ENCODE data around the gene JDP2.

JDP2 gene

DNA sequence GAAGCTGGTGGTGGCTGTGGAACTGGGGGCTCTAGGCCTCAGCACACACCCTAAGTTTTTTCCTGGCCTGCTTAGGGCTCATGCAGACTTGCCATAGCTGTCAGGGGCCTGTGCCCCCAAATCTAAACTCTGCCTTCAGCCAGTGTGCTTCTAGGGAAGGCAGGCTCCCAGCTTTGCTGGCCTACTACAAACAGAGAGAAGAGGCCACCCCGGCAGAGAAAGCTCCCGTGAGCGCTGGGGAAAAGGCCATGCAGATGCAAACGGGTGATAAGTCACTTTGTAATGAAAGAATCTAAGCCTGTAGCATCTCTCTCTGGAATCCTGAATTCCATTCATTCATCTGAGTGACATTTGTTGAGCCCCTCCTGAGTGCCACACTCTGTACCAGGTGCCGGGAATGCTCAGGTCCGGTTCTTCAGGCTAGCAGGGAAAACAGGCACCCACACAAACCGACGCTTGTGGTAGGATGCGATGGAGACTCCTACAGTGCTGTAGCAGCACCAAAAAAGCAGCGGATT, 29.9 kb downstream of the JDP2 start:
- no peak for DNase-seq

GRCh38 chr14:75458305-75458704, 30.5 kb downstream of the JDP2 start:
- no peak for DNase-seq

- no peak for DNase-seq
Measured at GRCh38 chr14:75459099-75459741, 31.4 kb downstream of the JDP2 start.

DNA sequence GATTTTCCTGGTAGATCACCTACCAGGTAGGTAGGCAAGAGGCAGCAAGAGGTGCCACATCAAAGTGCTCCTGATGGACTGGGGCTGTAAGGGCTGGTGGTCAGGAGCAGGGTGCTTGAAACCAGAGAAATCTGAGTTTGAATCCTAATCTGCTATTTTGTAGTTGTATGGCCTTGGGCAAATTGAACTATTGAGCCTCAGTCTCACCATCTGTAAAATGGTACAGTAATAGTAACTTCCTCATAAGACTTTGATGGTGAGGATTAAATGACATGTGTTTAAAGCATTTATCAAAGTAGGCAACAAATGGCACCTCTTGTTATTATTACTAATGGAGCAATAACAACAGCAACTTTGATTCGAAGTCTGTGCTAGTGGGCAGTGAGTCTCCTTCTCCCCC, 32.0 kb downstream of the JDP2 start:
- DNase-seq, result no peak

GRCh38 chr14:75460394-75460793, 32.6 kb downstream of the JDP2 start:
- no peak for DNase-seq

DNA sequence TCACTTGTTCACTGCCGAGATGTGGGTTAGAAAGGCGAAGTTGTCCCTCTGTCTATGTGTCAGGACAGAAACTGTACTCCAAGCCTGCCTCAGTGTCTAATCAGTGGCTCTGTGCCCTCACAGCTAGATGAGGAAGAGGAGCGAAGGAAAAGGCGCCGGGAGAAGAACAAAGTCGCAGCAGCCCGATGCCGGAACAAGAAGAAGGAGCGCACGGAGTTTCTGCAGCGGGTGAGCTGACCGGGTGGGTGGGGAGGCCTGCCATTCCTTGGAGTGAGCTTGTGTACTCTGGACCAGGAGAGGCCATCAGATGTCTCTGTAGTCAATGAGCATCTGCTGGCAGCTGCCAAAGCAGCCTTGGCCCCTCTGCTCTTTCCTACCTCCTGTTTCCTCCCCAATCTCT, 33.5 kb downstream of the JDP2 start:
- DNase-seq, result no peak

DNA sequence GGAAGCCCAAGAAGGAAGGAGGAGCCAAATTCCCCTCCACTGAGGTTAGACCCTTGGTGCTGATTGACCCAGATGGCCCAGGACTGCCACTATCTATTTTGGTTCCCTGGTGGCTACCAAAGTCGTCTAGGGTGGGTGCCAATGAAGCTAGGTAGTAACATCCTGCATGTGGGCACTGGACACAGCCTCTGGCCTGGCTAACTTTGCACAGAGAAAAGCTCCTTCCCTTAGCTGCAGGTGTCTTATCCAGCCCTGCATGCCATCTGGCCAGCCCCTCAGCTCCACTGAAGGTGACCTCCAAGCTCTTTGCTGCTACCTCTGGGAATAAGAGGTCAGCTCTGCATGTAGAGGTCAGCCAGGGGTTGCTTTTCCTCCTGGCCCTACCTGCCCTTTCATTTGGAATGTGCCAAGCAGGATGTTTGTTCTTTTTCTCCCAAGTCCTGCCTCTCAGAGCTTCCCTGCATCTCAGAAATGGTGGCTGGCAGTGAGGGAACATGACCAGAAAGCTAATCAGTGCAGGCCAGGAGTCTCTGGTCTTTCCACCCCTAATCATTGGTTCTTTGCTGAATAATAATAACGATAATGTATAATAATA, 34.0 kb downstream of the JDP2 start:
- DNase-seq, result no peak

- no peak for DNase-seq
Measured at GRCh38 chr14:75464626-75465025, 36.8 kb downstream of the JDP2 start.

GRCh38 chr14:75467763-75468162, 39.9 kb downstream of the JDP2 start:
- no peak for DNase-seq

DNA sequence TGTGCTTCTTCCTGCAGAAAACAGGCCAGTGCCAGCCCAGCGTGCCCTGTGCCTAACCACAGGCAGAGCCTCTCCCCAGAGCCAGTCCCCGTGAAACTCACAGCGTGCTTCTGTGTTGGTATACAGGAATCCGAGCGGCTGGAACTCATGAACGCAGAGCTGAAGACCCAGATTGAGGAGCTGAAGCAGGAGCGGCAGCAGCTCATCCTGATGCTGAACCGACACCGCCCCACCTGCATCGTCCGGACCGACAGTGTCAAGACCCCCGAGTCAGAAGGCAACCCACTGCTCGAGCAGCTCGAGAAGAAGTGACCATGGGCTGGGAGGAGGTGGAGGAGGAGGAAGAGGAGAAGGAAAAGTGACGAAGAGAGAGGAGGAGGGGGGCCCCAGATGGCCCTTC, 41.3 kb downstream of the JDP2 start:
- no peak for DNase-seq

DNA sequence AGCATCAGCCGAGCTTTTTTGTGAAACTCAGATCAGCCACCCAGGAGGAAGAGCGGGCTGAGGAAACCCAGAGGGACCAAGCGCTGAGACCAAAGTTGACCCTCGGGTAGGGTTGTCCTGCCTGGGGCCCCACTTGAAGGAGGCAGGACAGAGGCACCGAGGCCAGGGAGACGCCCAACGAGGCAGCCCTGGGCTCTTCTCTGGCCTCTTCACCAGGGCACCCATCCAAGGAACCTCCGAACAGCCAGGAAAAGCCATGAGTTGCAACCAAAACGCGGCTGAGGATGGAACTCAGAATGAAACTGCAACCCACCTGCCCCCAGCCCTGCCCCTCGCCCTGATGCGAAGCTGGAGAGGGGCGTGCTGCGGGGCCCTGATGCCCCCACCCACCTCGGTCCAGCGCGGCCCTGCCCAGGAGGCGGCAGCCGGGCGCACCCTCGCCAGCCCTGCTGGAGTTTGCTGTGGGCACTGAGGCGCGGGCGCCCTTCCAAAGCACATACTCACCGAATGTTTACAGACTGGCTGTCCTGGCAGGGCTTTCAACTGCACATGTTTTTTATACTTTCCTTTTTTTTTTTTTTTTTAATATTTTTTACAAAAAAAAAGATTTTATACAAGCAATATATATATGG, 41.9 kb downstream of the JDP2 start:
- no peak for DNase-seq

GRCh38 chr14:75470238-75470797, 42.5 kb downstream of the JDP2 start:
- no peak for DNase-seq

- no peak for DNase-seq
Measured at GRCh38 chr14:75471059-75471458, 43.2 kb downstream of the JDP2 start.

DNA sequence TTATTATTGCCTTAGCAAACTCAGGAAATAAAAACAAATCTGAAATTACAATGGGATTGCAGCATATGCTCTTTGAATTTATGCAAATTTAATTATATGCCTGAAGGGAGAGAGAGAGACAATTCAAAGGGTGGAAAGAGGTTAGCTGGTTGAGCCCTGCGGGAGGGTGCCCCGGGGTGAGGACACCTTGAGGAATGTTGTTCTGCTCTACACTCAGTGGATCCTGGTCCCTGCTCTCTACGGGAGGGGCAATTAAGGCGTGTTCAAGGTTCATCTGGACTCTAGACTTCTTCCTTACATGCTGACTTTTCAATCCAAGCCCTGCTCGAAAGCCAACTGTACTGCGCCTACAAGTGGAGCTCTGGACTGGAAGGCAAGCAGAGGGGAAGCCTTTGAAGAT, 46.3 kb downstream of the JDP2 start:
- DNase-seq, result peak; percentile 20

DNA sequence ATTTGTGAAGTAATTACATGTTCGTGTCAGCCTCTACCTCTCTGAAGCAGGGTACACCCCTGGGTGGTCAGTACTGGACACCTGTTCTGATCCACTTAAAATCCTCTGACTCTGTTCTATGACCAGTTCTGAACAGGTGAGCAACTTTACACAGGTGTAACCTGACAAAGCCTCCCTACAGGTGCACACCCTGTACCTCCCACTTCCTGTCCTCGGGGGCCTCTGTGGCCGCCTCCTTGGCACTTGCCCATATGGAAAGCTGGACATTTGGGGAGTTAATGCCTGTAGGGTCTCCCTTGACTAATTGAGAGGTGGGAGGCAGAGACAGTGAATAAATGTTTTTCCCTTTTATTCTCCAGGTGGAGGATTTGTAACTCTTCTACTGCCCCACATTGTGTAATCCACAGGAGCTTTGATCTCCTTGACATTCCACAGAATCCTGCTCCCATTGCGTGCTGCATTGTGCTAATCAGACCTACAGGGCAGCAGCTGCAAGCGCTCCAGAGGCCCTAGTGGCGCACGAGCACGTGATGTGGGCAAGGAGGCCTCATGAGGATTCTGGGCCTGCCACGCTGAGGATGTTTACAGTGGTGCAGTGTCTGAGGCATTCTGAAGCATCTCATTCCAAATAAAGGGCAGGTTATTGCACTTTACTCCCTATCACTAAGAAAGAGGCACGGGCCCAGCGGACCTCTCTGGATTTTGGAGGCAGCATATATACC, 48.6 kb downstream of the JDP2 start:
- peak; percentile 39 for DNase-seq

DNA sequence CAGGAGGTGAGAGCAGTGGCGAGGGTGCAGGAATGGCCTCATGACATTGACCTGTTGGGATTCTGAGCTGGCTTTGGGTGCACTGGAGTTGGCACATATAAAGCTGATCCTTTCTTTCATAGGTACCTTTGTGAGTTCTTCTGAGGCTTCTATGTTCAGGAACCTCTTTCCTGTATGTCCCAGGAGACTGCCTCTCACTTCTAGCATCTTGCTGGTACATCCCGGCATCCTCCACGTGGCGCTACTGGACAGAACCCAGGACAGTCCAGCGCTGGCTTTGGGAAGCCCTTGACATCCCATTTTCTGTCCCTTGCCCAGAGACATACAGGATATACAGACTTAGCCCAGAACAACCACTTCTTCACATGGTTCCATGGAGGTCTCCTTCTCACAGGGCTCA, 50.1 kb downstream of the JDP2 start:
- no peak for DNase-seq

GRCh38 chr14:75479770-75480600, 52.2 kb downstream of the JDP2 start:
- no peak for DNase-seq

DNA sequence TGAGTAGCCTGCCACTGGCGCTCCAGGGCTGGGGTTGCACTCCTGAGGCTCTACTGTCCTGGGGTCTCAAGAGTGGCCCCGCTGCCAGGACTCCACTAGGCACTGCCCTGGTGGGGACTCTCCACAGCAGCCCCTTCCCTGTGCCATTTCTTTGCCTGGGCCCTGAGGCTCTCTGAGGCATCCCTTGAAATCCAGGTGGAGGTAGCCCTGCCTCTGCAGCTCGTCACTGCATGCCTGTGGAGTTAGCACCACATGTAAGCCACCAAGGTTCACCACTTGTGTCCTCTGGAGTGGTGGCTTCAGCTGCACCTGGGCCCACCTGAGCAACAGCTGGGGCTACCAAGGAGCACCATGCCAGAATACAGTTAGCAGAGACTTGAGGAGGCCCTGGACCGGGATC, 54.5 kb downstream of the JDP2 start:
- no peak for DNase-seq

DNA sequence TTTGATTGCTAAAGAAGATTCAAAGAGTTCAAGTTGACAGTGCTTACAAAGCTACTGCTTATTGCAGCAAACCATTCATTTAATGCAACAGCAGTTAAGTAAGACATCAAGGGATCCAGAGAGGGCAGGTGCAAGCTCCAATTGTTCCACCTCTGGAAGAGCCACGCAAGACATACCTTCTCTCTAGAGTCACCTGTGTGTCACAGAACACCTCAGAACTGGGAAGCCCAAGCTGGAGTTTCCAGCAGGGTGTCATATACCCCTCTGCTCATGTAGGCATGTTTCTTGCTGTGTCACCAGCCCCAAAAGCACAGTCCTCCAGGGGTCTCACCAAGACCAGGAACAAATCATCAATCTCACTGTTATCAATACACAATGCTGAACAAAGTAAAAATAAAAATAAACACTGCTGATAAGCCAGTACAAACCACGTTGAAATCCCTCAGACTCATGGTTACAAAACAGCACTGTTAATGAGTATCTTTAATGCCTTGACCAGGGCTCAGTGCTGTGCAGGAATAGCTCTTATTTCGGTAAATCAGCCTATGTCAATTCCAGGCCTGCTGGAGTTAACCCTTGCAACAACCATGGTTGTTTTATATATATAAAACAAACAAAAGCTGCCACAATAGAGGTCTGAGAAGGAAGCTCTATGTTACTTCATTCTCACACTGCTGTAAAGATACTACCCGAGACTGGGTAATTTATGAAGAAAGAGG, 57.0 kb downstream of the JDP2 start:
- DNase-seq, result no peak

GRCh38 chr14:75486318-75486717, 58.5 kb downstream of the JDP2 start:
- DNase-seq, result no peak

GRCh38 chr14:75487155-75487671, 59.4 kb downstream of the JDP2 start:
- DNase-seq, result no peak

GRCh38 chr14:75489480-75489837, 61.6 kb downstream of the JDP2 start:
- no peak for DNase-seq

Measured in NCI-H146 (cell line).